ENCODE data around the gene NKAIN2. TPM values are rescaled to one million over a fixed set of nuclear protein-coding genes. Genes with fewer than 3 reads are reported as not detected.

The NKAIN2 gene
- total RNA-seq, 1 experiment from 2014 or later, result 2.2 TPM

DNA sequence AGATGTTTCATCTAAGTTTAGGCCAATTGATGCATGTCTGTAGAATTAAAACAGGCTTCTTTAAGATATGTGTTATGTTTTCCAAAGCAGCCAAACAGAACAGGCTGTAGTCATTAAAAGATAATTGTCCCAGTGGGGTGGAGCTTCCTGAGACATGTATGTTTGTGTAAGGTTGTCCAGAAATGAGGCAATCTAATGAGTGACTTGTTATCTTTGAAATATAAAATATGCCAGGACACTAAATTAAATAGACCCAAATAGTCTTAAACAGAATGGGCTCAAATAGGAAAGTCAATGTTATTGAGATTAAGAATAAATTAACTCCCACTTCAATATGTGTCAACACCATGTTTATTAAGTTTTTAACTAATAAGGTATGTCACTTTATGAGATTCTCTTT lies 953.9 kb downstream of the NKAIN2 start:
- POLR2A ChIA-PET (ENCODE audit: low non-redundant PET), result no interaction called here

DNA sequence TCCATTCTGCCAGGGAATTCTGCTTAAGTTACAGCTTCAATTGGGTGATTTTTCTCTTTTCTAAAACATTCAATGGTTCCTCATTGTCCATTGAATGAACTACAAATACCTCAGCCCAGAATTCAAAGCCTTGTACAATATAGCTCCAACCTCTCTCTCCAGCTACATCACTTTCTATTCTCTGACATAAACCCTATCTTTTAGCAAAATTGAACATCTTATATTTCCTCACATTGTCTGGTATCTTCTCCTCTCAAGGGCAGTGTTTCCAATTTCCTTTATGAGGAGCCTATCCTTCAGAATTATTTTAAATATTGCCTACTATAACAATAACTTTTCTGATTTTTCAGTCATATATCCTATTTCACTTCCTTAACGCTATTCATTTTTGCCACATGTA lies 955.0 kb downstream of the NKAIN2 start:
- BruUV-seq (replicated peaks), result no TSS peak
- no peaks in the 10 kb centered on the region for H3K27me3 ChIP-seq (replicated peaks; ENCODE audit: insufficient read depth, low read depth, low read length, poor library complexity)
- no peak for DNase-seq (ENCODE audit: low spot score)
- no peaks in the 10 kb centered on the region for H3K36me3 ChIP-seq (ENCODE audit: insufficient read depth, low read length, poor library complexity, severe bottlenecking)
- peaks cover 32% of the 10 kb centered on the region for H3K4me1 ChIP-seq (ENCODE audit: insufficient read depth, low read length, poor library complexity, severe bottlenecking)
- no peak overlapping the region for H3K4me3 ChIP-seq (ENCODE audit: low read depth, low read length, poor library complexity, severe bottlenecking)
- no peak for TF ChIP-seq EZH2 (IDR thresholded peaks at IDR 0.05; ENCODE audit: borderline replicate concordance, low read depth, low read length, poor library complexity, severe bottlenecking)
- TF ChIP-seq, protein P1, sequence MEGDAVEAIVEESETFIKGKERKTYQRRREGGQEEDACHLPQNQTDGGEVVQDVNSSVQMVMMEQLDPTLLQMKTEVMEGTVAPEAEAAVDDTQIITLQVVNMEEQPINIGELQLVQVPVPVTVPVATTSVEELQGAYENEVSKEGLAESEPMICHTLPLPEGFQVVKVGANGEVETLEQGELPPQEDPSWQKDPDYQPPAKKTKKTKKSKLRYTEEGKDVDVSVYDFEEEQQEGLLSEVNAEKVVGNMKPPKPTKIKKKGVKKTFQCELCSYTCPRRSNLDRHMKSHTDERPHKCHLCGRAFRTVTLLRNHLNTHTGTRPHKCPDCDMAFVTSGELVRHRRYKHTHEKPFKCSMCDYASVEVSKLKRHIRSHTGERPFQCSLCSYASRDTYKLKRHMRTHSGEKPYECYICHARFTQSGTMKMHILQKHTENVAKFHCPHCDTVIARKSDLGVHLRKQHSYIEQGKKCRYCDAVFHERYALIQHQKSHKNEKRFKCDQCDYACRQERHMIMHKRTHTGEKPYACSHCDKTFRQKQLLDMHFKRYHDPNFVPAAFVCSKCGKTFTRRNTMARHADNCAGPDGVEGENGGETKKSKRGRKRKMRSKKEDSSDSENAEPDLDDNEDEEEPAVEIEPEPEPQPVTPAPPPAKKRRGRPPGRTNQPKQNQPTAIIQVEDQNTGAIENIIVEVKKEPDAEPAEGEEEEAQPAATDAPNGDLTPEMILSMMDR (conservative IDR thresholded peaks at IDR 0.05; ENCODE audit: low read depth, low read length), result no peak
- ChIA-PET CTCF (no interaction called here), POLR2A (ENCODE audit: low non-redundant PET) (no interaction called here)
- no peaks in the 10 kb centered on the region for H3K9me3 ChIP-seq (ENCODE audit: low read depth, low read length, poor library complexity, severe bottlenecking)
- H3K27ac ChIP-seq (ENCODE audit: low read depth, low read length, poor library complexity, severe bottlenecking), result peak overlapping the region; percentile 55
- intact Hi-C loops (cut with micrococcal nuclease; ENCODE audit: unreplicated experiment), result no loop called here

More for the DNA sequence above, 953.9 kb downstream of the NKAIN2 start:
- DNase-seq (ENCODE audit: low spot score), result peak; percentile 86
- H3K27me3 ChIP-seq (replicated peaks; ENCODE audit: insufficient read depth, low read depth, low read length, poor library complexity), result no peaks in the 10 kb centered on the region
- intact Hi-C loops (cut with micrococcal nuclease; ENCODE audit: unreplicated experiment), result no loop called here
- no peak overlapping the region for H3K4me3 ChIP-seq (ENCODE audit: low read depth, low read length, poor library complexity, severe bottlenecking)
- BruUV-seq (replicated peaks), result no TSS peak
- TF ChIP-seq, protein P1 (conservative IDR thresholded peaks at IDR 0.05; ENCODE audit: low read depth, low read length), result no peak
- no peak for TF ChIP-seq EZH2 (IDR thresholded peaks at IDR 0.05; ENCODE audit: borderline replicate concordance, low read depth, low read length, poor library complexity, severe bottlenecking)
- H3K36me3 ChIP-seq (ENCODE audit: insufficient read depth, low read length, poor library complexity, severe bottlenecking), result no peaks in the 10 kb centered on the region
- CTCF ChIA-PET, result no interaction called here
- H3K9me3 ChIP-seq (ENCODE audit: low read depth, low read length, poor library complexity, severe bottlenecking), result no peaks in the 10 kb centered on the region
- H3K4me1 ChIP-seq (ENCODE audit: insufficient read depth, low read length, poor library complexity, severe bottlenecking), result peaks cover 43% of the 10 kb centered on the region
- H3K27ac ChIP-seq (ENCODE audit: low read depth, low read length, poor library complexity, severe bottlenecking), result peak overlapping the region; percentile 55

DNA sequence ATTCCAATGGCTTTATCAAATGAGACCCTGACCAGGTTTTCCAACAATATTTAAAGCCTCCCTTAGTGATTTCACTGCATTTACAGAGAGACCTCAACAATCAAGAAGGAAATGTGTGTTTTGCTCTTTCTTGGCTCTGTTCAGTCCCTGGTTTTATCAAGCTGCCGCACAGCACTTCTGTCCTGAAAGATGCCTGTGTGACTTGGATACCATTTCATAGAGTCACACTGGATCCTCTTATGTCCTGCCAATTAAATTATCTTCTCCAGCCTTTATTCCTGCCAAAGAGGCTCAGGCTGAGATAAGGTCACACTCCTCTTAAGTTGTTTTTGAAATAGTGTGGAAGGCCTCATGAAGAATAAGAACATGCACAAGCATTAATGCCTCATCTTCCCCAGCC lies 961.6 kb downstream of the NKAIN2 start:
- CTCF ChIA-PET, result no interaction called here
- intact Hi-C loops (cut with micrococcal nuclease; ENCODE audit: unreplicated experiment), result no loop called here
- H3K4me1 ChIP-seq (ENCODE audit: insufficient read depth, low read length, poor library complexity, severe bottlenecking), result peaks cover 17% of the 10 kb centered on the region

More for the DNA sequence above, 961.6 kb downstream of the NKAIN2 start:
- Histone ChIP-seq H3K9me3 (ENCODE audit: low read depth, low read length, poor library complexity, severe bottlenecking) (no peaks in the 10 kb centered on the region), H3K27me3 (replicated peaks; ENCODE audit: insufficient read depth, low read depth, low read length, poor library complexity) (no peaks in the 10 kb centered on the region), H3K36me3 (ENCODE audit: insufficient read depth, low read length, poor library complexity, severe bottlenecking) (no peaks in the 10 kb centered on the region), H3K27ac (ENCODE audit: low read depth, low read length, poor library complexity, severe bottlenecking) (no peak overlapping the region), H3K4me3 (ENCODE audit: low read depth, low read length, poor library complexity, severe bottlenecking) (no peak overlapping the region)
- TF ChIP-seq, protein P1 (conservative IDR thresholded peaks at IDR 0.05; ENCODE audit: low read depth, low read length), result no peak
- TF ChIP-seq EZH2 (IDR thresholded peaks at IDR 0.05; ENCODE audit: borderline replicate concordance, low read depth, low read length, poor library complexity, severe bottlenecking), result no peak
- DNase-seq (ENCODE audit: low spot score), result no peak
- POLR2A ChIA-PET (ENCODE audit: low non-redundant PET), result no interaction called here
- BruUV-seq (replicated peaks), result no TSS peak
